NCI-H2196 (cell line): ENCODE data around the gene POMC.
"Not testable (repeated sequence)": the region's sequence is repeated elsewhere in the genome, so short reads cannot be mapped to it uniquely, and the experiment has no call there.

Experiments used
- DNase-seq: peaks from one replicate; lab custom pipeline; 2025; ENCODE audit not compliant: unreplicated experiment; lab: John Stamatoyannopoulos, UW

The POMC gene

GRCh38 chr2:25177211-25177611, 8.8 kb upstream of the POMC start:
- no peak for DNase-seq

- DNase-seq = no peak
Observed at GRCh38 chr2:25176541-25177181, 8.3 kb upstream of the POMC start.

- no peak for DNase-seq
Observed at GRCh38 chr2:25176138-25176537, 7.8 kb upstream of the POMC start.

GRCh38 chr2:25174192-25174861, 5.9 kb upstream of the POMC start:
- DNase-seq = no peak

GRCh38 chr2:25173719-25174118, 5.3 kb upstream of the POMC start:
- DNase-seq = no peak

- no peak for DNase-seq
Observed at GRCh38 chr2:25170888-25171287, 2.5 kb upstream of the POMC start.

GRCh38 chr2:25169073-25169470, 692 bp upstream of the POMC start:
- DNase-seq = no peak

- DNase-seq = peak; percentile 68
Observed at GRCh38 chr2:25165992-25166875, 2.1 kb downstream of the POMC start.

GRCh38 chr2:25164561-25164960, 3.8 kb downstream of the POMC start:
- no peak for DNase-seq

- not testable (repeated sequence) for DNase-seq
Observed at GRCh38 chr2:25162061-25162460, 6.3 kb downstream of the POMC start.

- no peak for DNase-seq
Observed at GRCh38 chr2:25161055-25161781, 7.2 kb downstream of the POMC start.

- DNase-seq = no peak
Observed at GRCh38 chr2:25160376-25160775, 8.0 kb downstream of the POMC start.

- DNase-seq = no peak
Observed at GRCh38 chr2:25159949-25160348, 8.4 kb downstream of the POMC start.

GRCh38 chr2:25158096-25158852, 10.1 kb downstream of the POMC start:
- DNase-seq = no peak

GRCh38 chr2:25155401-25155800, 13.0 kb downstream of the POMC start:
- DNase-seq = no peak

GRCh38 chr2:25151718-25152117, 16.7 kb downstream of the POMC start:
- no peak for DNase-seq

GRCh38 chr2:25150993-25151392, 17.4 kb downstream of the POMC start:
- DNase-seq = not testable (repeated sequence)

GRCh38 chr2:25149646-25150045, 18.7 kb downstream of the POMC start:
- no peak for DNase-seq

- no peak for DNase-seq
Observed at GRCh38 chr2:25146896-25147295, 21.5 kb downstream of the POMC start.

GRCh38 chr2:25145803-25146202, 22.6 kb downstream of the POMC start:
- DNase-seq = no peak

GRCh38 chr2:25141120-25141519, 27.3 kb downstream of the POMC start:
- no peak for DNase-seq
